Panc1 (cell line): ENCODE results near the gene ISLR2.
"Not testable (repeated sequence)": the region's sequence is repeated elsewhere in the genome, so short reads cannot be mapped to it uniquely, and the experiment has no call there.

Experiments
- CTCF ChIP-seq: fragments of 450-650 bp; IDR thresholded peaks from 2 replicates; pipeline ENCODE4 v1.5.1; 2017; ENCODE audit warnings: mild to moderate bottlenecking
- POLR2AphosphoS5 ChIP-seq: IDR thresholded peaks from 2 replicates; pipeline ENCODE4 v1.6.1; 2012; ENCODE audit warnings: mild to moderate bottlenecking, low read depth, low read length, moderate library complexity

- not testable (repeated sequence) for TF ChIP-seq POLR2AphosphoS5, CTCF
Measured at GRCh38 chr15:74095610-74096009, 34.8 kb upstream of the ISLR2 start.
